ENCODE results near the gene C8G. TPM values are rescaled to one million over a fixed set of nuclear protein-coding genes. Genes with fewer than 3 reads are reported as not detected.

C8G gene
- total and polyA plus RNA-seq, 2 of the 13 experiments (the other 11 are each of a cell fraction or from before 2014, with no cell fraction given) = 4.9 to 12.8 TPM

DNA sequence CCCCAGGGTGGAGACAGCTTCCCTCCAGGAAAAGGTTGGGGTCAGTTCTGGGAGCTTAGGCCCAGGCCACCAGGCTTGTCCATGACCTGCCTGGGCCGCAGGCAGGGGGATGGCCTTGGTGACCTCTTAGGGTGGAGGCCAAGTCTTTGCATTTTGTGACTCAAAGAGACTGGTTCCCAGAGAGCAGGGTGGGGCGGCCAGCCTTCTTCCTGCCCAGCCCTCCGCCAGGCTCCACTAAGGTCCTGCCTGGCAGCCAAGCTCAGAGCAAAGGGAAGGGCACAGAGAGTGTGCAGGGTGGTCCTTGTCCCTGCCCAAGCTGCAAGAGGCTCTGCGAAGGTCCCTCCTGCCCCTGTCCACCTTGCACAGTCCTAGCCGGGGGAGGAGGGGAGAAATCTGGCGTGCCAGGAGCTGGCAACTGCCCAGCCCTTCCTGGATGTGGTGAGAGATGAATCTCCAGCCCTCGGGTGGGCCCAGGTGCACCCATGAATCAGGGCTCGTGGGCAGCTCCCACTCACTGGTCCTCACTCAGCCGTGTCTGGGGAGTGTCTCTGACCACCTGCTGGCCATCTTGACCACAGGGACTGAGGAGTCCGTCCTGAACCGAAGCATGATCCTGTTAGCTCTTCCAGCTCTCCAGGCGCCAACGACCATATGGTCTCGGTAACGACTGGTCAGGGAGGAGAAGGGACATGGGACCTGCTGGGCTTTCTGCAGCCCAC, 29.9 kb downstream of the C8G start:
- CTCF ChIA-PET (ENCODE audit: low intra/inter-chr PET ratio, low total read pairs) = no interaction called here
- no peak for FAIRE-seq
- Histone ChIP-seq H3K27ac (ENCODE audit: extremely low read length, insufficient read depth, low read length) (no peak overlapping the region), H3K4me1 (ENCODE audit: insufficient read depth, low read length) (peaks cover 34% of the 10 kb centered on the region), H3K27me3 (ENCODE audit: control insufficient read depth in 1 of 2, insufficient read depth in 2 of 2, low read length in 2 of 2) (peaks cover 22 to 71% of the 10 kb centered on the region in 2 experiments), H2AFZ (ENCODE audit: low read length) (no peak overlapping the region), H3K79me2 (ENCODE audit: insufficient read depth, low read length) (no peaks in the 10 kb centered on the region), H3K36me3 (replicated peaks in 1 of 2; ENCODE audit: control insufficient read depth in 1 of 2, insufficient read depth in 2 of 2, low read length in 2 of 2) (no peaks in the 10 kb centered on the region), H3K9me3 (ENCODE audit: low read length) (no peaks in the 10 kb centered on the region), H3K4me3 (replicated peaks in 1 of 3; ENCODE audit: insufficient read depth in 1 of 3, low read depth in 2 of 3, low read length in 3 of 3) (no peak overlapping the region), H4K20me1 (ENCODE audit: insufficient read depth, low read length) (no peaks in the 10 kb centered on the region), H3K4me2 (ENCODE audit: low read depth, low read length) (no peak overlapping the region), H3K9ac (ENCODE audit: insufficient read depth, low read depth, low read length) (no peak overlapping the region)
- in situ Hi-C loops (cut with HindIII; ENCODE audit: extremely low pct_ligation_motif_present, low pct_unique_long_range_greater_than_20kb) (no loop called here), intact Hi-C loops (cut with micrococcal nuclease; ENCODE audit: unreplicated experiment) (no loop called here)
- TF ChIP-seq, protein P1, sequence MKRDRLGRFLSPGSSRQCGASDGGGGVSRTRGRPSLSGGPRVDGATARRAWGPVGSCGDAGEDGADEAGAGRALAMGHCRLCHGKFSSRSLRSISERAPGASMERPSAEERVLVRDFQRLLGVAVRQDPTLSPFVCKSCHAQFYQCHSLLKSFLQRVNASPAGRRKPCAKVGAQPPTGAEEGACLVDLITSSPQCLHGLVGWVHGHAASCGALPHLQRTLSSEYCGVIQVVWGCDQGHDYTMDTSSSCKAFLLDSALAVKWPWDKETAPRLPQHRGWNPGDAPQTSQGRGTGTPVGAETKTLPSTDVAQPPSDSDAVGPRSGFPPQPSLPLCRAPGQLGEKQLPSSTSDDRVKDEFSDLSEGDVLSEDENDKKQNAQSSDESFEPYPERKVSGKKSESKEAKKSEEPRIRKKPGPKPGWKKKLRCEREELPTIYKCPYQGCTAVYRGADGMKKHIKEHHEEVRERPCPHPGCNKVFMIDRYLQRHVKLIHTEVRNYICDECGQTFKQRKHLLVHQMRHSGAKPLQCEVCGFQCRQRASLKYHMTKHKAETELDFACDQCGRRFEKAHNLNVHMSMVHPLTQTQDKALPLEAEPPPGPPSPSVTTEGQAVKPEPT (CRISPR knock-in tag; IDR thresholded peaks at IDR 0.05; ENCODE audit: low read depth) = no peak
- TF ChIP-seq ZNF383 (CRISPR knock-in tag; IDR thresholded peaks at IDR 0.05; ENCODE audit: borderline replicate concordance) = no peak
- TF ChIP-seq ETV6 (CRISPR knock-in tag; conservative IDR thresholded peaks at IDR 0.05) = no peak
- TF ChIP-seq, protein P2, sequence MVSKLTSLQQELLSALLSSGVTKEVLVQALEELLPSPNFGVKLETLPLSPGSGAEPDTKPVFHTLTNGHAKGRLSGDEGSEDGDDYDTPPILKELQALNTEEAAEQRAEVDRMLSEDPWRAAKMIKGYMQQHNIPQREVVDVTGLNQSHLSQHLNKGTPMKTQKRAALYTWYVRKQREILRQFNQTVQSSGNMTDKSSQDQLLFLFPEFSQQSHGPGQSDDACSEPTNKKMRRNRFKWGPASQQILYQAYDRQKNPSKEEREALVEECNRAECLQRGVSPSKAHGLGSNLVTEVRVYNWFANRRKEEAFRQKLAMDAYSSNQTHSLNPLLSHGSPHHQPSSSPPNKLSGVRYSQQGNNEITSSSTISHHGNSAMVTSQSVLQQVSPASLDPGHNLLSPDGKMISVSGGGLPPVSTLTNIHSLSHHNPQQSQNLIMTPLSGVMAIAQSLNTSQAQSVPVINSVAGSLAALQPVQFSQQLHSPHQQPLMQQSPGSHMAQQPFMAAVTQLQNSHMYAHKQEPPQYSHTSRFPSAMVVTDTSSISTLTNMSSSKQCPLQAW (CRISPR knock-in tag; IDR thresholded peaks at IDR 0.05) = no peak
- TF ChIP-seq ZNF607 (CRISPR knock-in tag; IDR thresholded peaks at IDR 0.05; ENCODE audit: borderline replicate concordance) = no peak
- no peak for TF ChIP-seq LCORL (IDR thresholded peaks at IDR 0.05)
- TF ChIP-seq LCORL (CRISPR knock-in tag; IDR thresholded peaks at IDR 0.05) = no peak
- TF ChIP-seq KIAA2018 (CRISPR knock-in tag; IDR thresholded peaks at IDR 0.05; ENCODE audit: borderline replicate concordance) = no peak
- no peak for TF ChIP-seq SIN3A (IDR thresholded peaks at IDR 0.05; ENCODE audit: borderline replicate concordance, low read depth, low read length)
- BruUV-seq (replicated peaks) = no TSS peak
- 10% methylated on average over 2 of the region's 15 CpGs for WGBS (ENCODE audit: low lambda C conversion rate)
- no peak for DNase-seq (ENCODE audit: low spot score)
- no peak for ATAC-seq
- POLR2A ChIA-PET = interaction anchor here (1.6 kb wide), 1 partner anchor 18 kb away, joined by 4 read pairs; the partner anchor contains the start of gene PAXX
